ENCODE measurements around the gene LIN28B.
A peak's percentile ranks its signal among the peaks of the same experiment; 100 is the strongest.

The LIN28B gene

DNA sequence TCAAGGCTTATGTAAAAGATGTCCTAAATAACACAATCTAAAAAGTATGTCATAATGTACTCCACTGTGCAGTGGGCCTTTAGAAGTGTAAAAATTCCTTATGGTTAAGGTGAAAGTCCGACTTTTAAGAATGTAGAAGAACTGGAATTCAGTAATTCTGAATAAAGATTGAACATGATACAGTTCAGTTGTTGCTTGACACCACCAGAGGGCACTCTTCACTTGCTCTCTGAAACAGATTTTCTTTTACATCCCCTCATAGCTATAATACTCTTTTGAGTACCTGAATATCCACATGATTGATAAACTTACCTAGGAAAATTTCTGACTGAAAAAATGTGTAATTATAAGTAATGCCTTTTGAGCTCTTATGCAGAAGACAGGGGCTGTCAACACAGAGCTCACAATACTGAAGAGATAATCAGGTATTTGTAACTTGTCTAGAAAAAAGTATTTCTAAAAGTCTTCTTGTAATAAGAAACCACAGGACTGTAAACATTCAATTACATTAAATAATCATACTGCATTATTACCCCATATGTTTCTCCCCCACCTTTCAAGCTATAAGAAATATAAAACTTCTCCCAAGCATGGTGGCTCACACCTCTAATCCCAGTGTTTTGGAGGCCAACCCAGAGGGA lies 130.8 kb downstream of the LIN28B start:
- H4K20me1 ChIP-seq (ENCODE audit: control insufficient read depth, insufficient read depth, low read depth, low read length) = no peaks in the 10 kb centered on the region
- H3K4me1 ChIP-seq (ENCODE audit: control insufficient read depth, low read length) = no peaks in the 10 kb centered on the region
- no peaks in the 10 kb centered on the region for H3F3A ChIP-seq (ENCODE audit: control insufficient read depth, insufficient read depth)
- H3K27ac ChIP-seq (ENCODE audit: low read depth, low read length) = no peak overlapping the region
- TF ChIP-seq EZH2phosphoT487 (IDR thresholded peaks at IDR 0.05; ENCODE audit: borderline replicate concordance, low read length) = no peak
- TF ChIP-seq, protein P1, sequence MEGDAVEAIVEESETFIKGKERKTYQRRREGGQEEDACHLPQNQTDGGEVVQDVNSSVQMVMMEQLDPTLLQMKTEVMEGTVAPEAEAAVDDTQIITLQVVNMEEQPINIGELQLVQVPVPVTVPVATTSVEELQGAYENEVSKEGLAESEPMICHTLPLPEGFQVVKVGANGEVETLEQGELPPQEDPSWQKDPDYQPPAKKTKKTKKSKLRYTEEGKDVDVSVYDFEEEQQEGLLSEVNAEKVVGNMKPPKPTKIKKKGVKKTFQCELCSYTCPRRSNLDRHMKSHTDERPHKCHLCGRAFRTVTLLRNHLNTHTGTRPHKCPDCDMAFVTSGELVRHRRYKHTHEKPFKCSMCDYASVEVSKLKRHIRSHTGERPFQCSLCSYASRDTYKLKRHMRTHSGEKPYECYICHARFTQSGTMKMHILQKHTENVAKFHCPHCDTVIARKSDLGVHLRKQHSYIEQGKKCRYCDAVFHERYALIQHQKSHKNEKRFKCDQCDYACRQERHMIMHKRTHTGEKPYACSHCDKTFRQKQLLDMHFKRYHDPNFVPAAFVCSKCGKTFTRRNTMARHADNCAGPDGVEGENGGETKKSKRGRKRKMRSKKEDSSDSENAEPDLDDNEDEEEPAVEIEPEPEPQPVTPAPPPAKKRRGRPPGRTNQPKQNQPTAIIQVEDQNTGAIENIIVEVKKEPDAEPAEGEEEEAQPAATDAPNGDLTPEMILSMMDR (IDR thresholded peaks at IDR 0.05; ENCODE audit: low read depth, low read length, poor library complexity, severe bottlenecking) = peak; percentile 76
- no peaks in the 10 kb centered on the region for H3K9me2 ChIP-seq (replicated peaks; ENCODE audit: control insufficient read depth, low read length)
- H3K9me3 ChIP-seq (ENCODE audit: control insufficient read depth, insufficient read depth, low read length) = no peaks in the 10 kb centered on the region
- no peak overlapping the region for H3K4me3 ChIP-seq (ENCODE audit: low read length)
- no peaks in the 10 kb centered on the region for H3K36me3 ChIP-seq (ENCODE audit: control insufficient read depth, low read length)
- no peaks in the 10 kb centered on the region; the same call in 1 of the 2 replicates for H3K27me3 ChIP-seq (ENCODE audit: control insufficient read depth, low read length)
- no peaks in the 10 kb centered on the region for H3K79me2 ChIP-seq (ENCODE audit: control insufficient read depth, low read length)
- no peak overlapping the region for H3K4me2 ChIP-seq (ENCODE audit: low read length)

DNA sequence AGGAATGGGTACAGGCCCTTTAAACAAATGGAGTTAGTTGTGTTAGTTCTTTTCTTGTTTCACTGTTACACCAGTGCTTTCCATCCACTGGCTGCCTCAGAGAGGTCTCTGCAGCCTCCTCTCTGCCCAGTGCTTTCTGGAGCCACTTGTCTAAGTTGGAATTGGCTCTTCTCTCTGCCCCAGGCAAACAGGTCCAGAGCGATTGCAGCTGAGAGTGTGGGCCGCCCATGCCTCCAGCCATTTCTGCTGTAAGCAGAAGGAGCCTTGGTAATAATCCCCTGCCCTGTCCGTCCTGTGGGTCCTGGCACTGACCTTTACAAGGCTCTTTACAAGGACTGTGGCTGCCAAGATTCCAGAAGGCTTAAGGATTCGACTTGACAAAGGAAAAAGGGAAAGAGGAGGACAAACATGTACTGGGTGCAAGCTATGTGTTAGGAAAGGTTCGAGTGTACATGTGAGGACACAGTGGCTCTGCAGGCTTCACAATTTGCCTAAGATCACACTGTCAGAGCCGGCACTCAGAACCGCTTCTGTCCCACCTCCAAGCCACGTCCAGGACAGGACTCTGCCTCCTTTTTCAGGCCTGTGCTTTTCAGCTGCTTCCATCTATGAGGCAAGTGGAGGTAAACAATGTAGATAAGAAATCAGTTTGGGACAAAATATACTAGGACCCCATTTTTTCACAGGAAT lies 134.4 kb downstream of the LIN28B start:
- Histone ChIP-seq H3K4me2 (ENCODE audit: low read length) (no peak overlapping the region), H3K9me3 (ENCODE audit: control insufficient read depth, insufficient read depth, low read length) (no peaks in the 10 kb centered on the region), H3F3A (ENCODE audit: control insufficient read depth, insufficient read depth) (no peaks in the 10 kb centered on the region), H3K4me3 (ENCODE audit: low read length) (no peak overlapping the region), H3K4me1 (ENCODE audit: control insufficient read depth, low read length) (no peaks in the 10 kb centered on the region), H4K20me1 (ENCODE audit: control insufficient read depth, insufficient read depth, low read depth, low read length) (no peaks in the 10 kb centered on the region), H3K9me2 (replicated peaks; ENCODE audit: control insufficient read depth, low read length) (no peaks in the 10 kb centered on the region), H3K27me3 (ENCODE audit: control insufficient read depth, low read length) (no peaks in the 10 kb centered on the region), H3K27ac (ENCODE audit: low read depth, low read length) (no peak overlapping the region), H3K79me2 (ENCODE audit: control insufficient read depth, low read length) (no peaks in the 10 kb centered on the region), H3K36me3 (ENCODE audit: control insufficient read depth, low read length) (no peaks in the 10 kb centered on the region)
- no peak for TF ChIP-seq EZH2phosphoT487 (IDR thresholded peaks at IDR 0.05; ENCODE audit: borderline replicate concordance, low read length)
- TF ChIP-seq, protein P1 (IDR thresholded peaks at IDR 0.05; ENCODE audit: low read depth, low read length, poor library complexity, severe bottlenecking) = no peak

DNA sequence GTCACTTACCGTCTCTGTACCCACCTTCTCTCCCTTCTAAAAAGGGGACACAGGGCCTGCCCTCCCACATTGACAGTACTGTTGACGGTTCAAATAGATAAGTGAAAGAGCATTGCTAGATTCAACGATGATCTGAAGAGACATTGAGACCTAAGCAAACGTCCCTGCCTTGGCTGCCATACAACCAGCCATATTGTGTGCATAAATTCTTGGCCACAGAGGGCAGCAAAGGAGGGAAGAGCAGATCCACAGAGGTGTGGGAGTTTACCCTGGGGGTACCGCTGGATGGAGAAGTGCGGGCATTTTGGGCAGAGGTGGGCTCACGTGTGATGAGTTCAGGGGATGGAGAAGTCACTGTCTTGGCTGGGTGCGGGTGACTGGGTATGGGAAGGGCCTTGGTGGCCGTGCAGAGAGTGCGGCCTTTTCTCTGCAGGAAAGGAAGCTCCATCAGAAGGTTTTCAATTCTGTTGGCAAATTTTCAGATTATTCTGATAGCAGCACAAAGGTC lies 137.3 kb downstream of the LIN28B start:
- Histone ChIP-seq H3K36me3 (ENCODE audit: control insufficient read depth, low read length) (no peaks in the 10 kb centered on the region), H3K9me3 (ENCODE audit: control insufficient read depth, insufficient read depth, low read length) (no peaks in the 10 kb centered on the region), H3K79me2 (ENCODE audit: control insufficient read depth, low read length) (no peaks in the 10 kb centered on the region), H3K27ac (ENCODE audit: low read depth, low read length) (no peak overlapping the region), H3K27me3 (ENCODE audit: control insufficient read depth, low read length) (no peaks in the 10 kb centered on the region), H3K9me2 (replicated peaks; ENCODE audit: control insufficient read depth, low read length) (no peaks in the 10 kb centered on the region), H4K20me1 (ENCODE audit: control insufficient read depth, insufficient read depth, low read depth, low read length) (no peaks in the 10 kb centered on the region), H3K4me1 (ENCODE audit: control insufficient read depth, low read length) (no peaks in the 10 kb centered on the region), H3F3A (ENCODE audit: control insufficient read depth, insufficient read depth) (no peaks in the 10 kb centered on the region), H3K4me3 (ENCODE audit: low read length) (no peak overlapping the region), H3K4me2 (ENCODE audit: low read length) (no peak overlapping the region)
- no peak for TF ChIP-seq EZH2phosphoT487 (IDR thresholded peaks at IDR 0.05; ENCODE audit: borderline replicate concordance, low read length)
- TF ChIP-seq, protein P1 (IDR thresholded peaks at IDR 0.05; ENCODE audit: low read depth, low read length, poor library complexity, severe bottlenecking) = no peak
